ENCODE measurements around the gene DACH2.

DNA sequence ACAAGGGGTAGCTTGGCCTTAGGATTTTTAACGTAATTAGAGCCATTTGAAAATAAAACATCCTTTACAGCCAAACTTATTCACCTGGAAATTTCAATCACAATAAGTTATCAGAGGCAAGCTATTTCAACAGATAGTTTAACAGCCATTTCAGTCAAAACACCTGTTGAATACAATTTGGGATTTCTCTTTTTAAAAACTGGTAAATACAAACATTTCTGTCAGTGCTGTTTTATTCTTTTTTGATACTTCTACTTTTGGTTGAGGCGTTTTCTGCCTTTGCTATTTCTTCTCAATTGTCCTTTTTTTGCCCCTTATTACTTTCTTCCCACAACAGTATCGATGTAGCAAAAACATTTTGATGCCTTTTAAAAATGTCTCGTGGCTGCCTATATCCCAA is 2.1 kb upstream of the DACH2 start:
- no peak for TF ChIP-seq EZH2 (IDR thresholded peaks at IDR 0.05; ENCODE audit: borderline replicate concordance, low read length)
- TF ChIP-seq, protein P1, sequence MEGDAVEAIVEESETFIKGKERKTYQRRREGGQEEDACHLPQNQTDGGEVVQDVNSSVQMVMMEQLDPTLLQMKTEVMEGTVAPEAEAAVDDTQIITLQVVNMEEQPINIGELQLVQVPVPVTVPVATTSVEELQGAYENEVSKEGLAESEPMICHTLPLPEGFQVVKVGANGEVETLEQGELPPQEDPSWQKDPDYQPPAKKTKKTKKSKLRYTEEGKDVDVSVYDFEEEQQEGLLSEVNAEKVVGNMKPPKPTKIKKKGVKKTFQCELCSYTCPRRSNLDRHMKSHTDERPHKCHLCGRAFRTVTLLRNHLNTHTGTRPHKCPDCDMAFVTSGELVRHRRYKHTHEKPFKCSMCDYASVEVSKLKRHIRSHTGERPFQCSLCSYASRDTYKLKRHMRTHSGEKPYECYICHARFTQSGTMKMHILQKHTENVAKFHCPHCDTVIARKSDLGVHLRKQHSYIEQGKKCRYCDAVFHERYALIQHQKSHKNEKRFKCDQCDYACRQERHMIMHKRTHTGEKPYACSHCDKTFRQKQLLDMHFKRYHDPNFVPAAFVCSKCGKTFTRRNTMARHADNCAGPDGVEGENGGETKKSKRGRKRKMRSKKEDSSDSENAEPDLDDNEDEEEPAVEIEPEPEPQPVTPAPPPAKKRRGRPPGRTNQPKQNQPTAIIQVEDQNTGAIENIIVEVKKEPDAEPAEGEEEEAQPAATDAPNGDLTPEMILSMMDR (IDR thresholded peaks at IDR 0.05; ENCODE audit: low read length), result no peak

Measured in OCI-LY1 (cell line).